Vein endothelial cell (primary cell): ENCODE results near the gene OR2Y1. TPM values are rescaled to one million over a fixed set of nuclear protein-coding genes. Genes with fewer than 3 reads are reported as not detected.

Experiments used
- small RNA-seq: library from RNA; depleted of rRNA; stranded (forward); fragments of <200 nt; gene quantifications from one replicate; pipeline ENCODE3, GENCODE V24; 2012
- total RNA-seq: library from RNA; depleted of rRNA; stranded (reverse); fragments of >200 nt; gene quantifications from 2 replicates; pipeline ENCODE4 v1.2.3, GENCODE V29; 2012

Gene OR2Y1
- not detected in 2 replicates for total RNA-seq

DNA sequence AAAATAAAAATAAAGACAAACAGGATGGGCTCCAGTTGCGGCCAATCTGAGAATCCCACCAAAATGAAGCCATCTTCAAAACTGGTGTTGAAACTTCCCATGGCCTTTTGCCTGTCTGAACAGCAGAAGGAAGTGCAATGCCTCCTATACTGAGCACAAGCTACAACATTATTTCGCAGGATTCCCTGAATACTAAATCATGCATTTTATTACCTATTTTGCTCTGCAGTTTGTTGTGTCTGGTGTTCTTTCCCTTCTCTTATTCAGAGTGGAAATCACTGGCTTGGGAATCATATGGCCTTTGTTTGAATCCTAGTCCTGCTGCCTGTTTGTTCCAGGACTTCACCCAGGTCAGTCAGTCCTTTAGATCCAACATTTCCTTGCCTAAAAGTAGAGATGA is at the start of gene OR2Y1:
Gene OR2Y1, minus strand, starts transcription at position 101 of the 400 bp plus-strand sequence. Its CDS starts 0 bp downstream, at position 101.

Small RNA genes lying within 50 kb of the gene (small RNA-seq; reads per million reads assigned to genes)
- gene RNU1-17P = 0.24 reads per million

Other genes with a start within 250 kb of the OR2Y1 start
- gene CNOT6, start 245.7 kb downstream of the OR2Y1 start, total RNA-seq = 12.7 and 18.1 TPM in 2 replicates
- 0.65 TPM in 1 of 2 replicates, not detected in the other for gene SCGB3A1, start 148.6 kb downstream of the OR2Y1 start, total RNA-seq
- gene FLT4, start 90.5 kb downstream of the OR2Y1 start, total RNA-seq = 93.0 and 123 TPM in 2 replicates
- gene MGAT1, start 62.7 kb upstream of the OR2Y1 start, total RNA-seq = 104 and 117 TPM in 2 replicates
- gene ZFP62, start 121.2 kb upstream of the OR2Y1 start, total RNA-seq = 14.4 and 19.5 TPM in 2 replicates
- not detected in 2 replicates for gene BTNL8, start 159.1 kb upstream of the OR2Y1 start, total RNA-seq
- not detected in 2 replicates for gene BTNL3, start 248.8 kb upstream of the OR2Y1 start, total RNA-seq